ENCODE measurements around the gene LDLR. TPM values are rescaled to one million over a fixed set of nuclear protein-coding genes. Genes with fewer than 3 reads are reported as not detected.

Gene LDLR
- total RNA-seq, 1 experiment from 2014 or later, result 175 TPM

- ChIA-PET CTCF (no interaction called here), POLR2A (ENCODE audit: low non-redundant PET) (no interaction called here)
- H3K4me3 ChIP-seq (ENCODE audit: low read depth, low read length, poor library complexity, severe bottlenecking), result no peak overlapping the region
- no peaks in the 10 kb centered on the region for H3K27me3 ChIP-seq (replicated peaks; ENCODE audit: insufficient read depth, low read depth, low read length, poor library complexity)
- peak overlapping the region; percentile 39 for H3K27ac ChIP-seq (ENCODE audit: low read depth, low read length, poor library complexity, severe bottlenecking)
- intact Hi-C loops (cut with micrococcal nuclease; ENCODE audit: unreplicated experiment), result no loop called here
- no peak for TF ChIP-seq EZH2 (IDR thresholded peaks at IDR 0.05; ENCODE audit: borderline replicate concordance, low read depth, low read length, poor library complexity, severe bottlenecking)
- TF ChIP-seq CTCF (conservative IDR thresholded peaks at IDR 0.05; ENCODE audit: low read depth, low read length), result no peak
- H3K36me3 ChIP-seq (ENCODE audit: insufficient read depth, low read length, poor library complexity, severe bottlenecking), result peaks cover 98% of the 10 kb centered on the region
- no TSS peak for BruUV-seq (replicated peaks)
- no peaks in the 10 kb centered on the region for H3K9me3 ChIP-seq (ENCODE audit: low read depth, low read length, poor library complexity, severe bottlenecking)
- H3K4me1 ChIP-seq (ENCODE audit: insufficient read depth, low read length, poor library complexity, severe bottlenecking), result no peaks in the 10 kb centered on the region
- no peak for DNase-seq (ENCODE audit: low spot score)
Observed at GRCh38 chr19:11106477-11106876, 17.2 kb downstream of the LDLR start.

GRCh38 chr19:11108746-11109145, 19.5 kb downstream of the LDLR start:
- Histone ChIP-seq H3K27me3 (replicated peaks; ENCODE audit: insufficient read depth, low read depth, low read length, poor library complexity) (no peaks in the 10 kb centered on the region), H3K4me3 (ENCODE audit: low read depth, low read length, poor library complexity, severe bottlenecking) (no peak overlapping the region), H3K27ac (ENCODE audit: low read depth, low read length, poor library complexity, severe bottlenecking) (no peak overlapping the region), H3K9me3 (ENCODE audit: low read depth, low read length, poor library complexity, severe bottlenecking) (no peaks in the 10 kb centered on the region), H3K36me3 (ENCODE audit: insufficient read depth, low read length, poor library complexity, severe bottlenecking) (peaks cover 97% of the 10 kb centered on the region), H3K4me1 (ENCODE audit: insufficient read depth, low read length, poor library complexity, severe bottlenecking) (no peaks in the 10 kb centered on the region)
- TF ChIP-seq EZH2 (IDR thresholded peaks at IDR 0.05; ENCODE audit: borderline replicate concordance, low read depth, low read length, poor library complexity, severe bottlenecking) (no peak), CTCF (conservative IDR thresholded peaks at IDR 0.05; ENCODE audit: low read depth, low read length) (no peak)
- BruUV-seq (replicated peaks), result no TSS peak
- intact Hi-C loops (cut with micrococcal nuclease; ENCODE audit: unreplicated experiment), result no loop called here
- POLR2A ChIA-PET (ENCODE audit: low non-redundant PET), result no interaction called here
- CTCF ChIA-PET, result no interaction called here
- DNase-seq (ENCODE audit: low spot score), result no peak

GRCh38 chr19:11111117-11111770, 22.0 kb downstream of the LDLR start:
- intact Hi-C loops (cut with micrococcal nuclease; ENCODE audit: unreplicated experiment), result no loop called here
- H3K27me3 ChIP-seq (replicated peaks; ENCODE audit: insufficient read depth, low read depth, low read length, poor library complexity), result no peaks in the 10 kb centered on the region
- H3K36me3 ChIP-seq (ENCODE audit: insufficient read depth, low read length, poor library complexity, severe bottlenecking), result peaks cover 97% of the 10 kb centered on the region
- TF ChIP-seq CTCF (conservative IDR thresholded peaks at IDR 0.05; ENCODE audit: low read depth, low read length) (no peak), EZH2 (IDR thresholded peaks at IDR 0.05; ENCODE audit: borderline replicate concordance, low read depth, low read length, poor library complexity, severe bottlenecking) (no peak)
- H3K9me3 ChIP-seq (ENCODE audit: low read depth, low read length, poor library complexity, severe bottlenecking), result no peaks in the 10 kb centered on the region
- no peak overlapping the region for H3K27ac ChIP-seq (ENCODE audit: low read depth, low read length, poor library complexity, severe bottlenecking)
- no peak for DNase-seq (ENCODE audit: low spot score)
- ChIA-PET CTCF (no interaction called here), POLR2A (ENCODE audit: low non-redundant PET) (no interaction called here)
- no peak overlapping the region for H3K4me3 ChIP-seq (ENCODE audit: low read depth, low read length, poor library complexity, severe bottlenecking)
- BruUV-seq (replicated peaks), result no TSS peak
- H3K4me1 ChIP-seq (ENCODE audit: insufficient read depth, low read length, poor library complexity, severe bottlenecking), result no peaks in the 10 kb centered on the region

Data from A673 (cell line).